ENCODE data around the gene UPF3A. TPM values are rescaled to one million over a fixed set of nuclear protein-coding genes. Genes with fewer than 3 reads are reported as not detected.

Gene UPF3A
- total and polyA plus RNA-seq, 10 of the 15 experiments (the other 5 are each of a cell fraction or from before 2014, with no cell fraction given) = 18.6 to 61.5 (median 43.3) TPM

DNA sequence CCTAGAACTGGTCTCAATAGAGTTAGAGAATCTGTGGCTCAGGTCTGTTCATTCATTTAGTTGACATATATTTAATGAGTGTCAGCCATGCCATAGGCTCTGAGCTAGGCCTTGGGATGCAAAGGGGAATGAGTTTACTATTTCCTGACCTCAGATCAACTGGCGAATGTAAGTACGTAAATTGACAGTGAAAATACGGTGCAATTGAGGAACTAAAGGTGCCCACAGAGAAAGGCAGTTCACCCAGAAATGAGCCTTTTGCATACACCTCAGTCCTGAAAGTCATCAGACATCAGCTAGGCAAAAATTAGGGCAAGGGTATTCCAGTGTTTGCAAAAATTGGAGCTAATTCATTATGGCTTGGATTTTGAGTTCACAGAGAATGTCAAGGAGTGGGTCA, 20.6 kb upstream of the UPF3A start:
- in situ Hi-C loops (cut with MboI) (no loop called here), intact Hi-C loops (cut with micrococcal nuclease; ENCODE audit: unreplicated experiment) (no loop called here)
- ChIA-PET SMC1A (ENCODE audit: uncharacterized antibody, unreplicated experiment) (no interaction called here), POLR2A (no interaction called here), CTCF (interaction anchor here (1.0 kb wide), 1 partner anchor 13 kb away, joined by 3 read pairs; no protein-coding TSS in a partner anchor), RAD21 (ENCODE audit: unreplicated experiment) (no interaction called here)
- ATAC-seq = peak; percentile 47
- no peaks in the 10 kb centered on the region for H3K27me3 ChIP-seq (replicated peaks in 1 of 2; ENCODE audit: control insufficient read depth in 2 of 2, insufficient read depth in 2 of 2, low read length in 1 of 2)
- no peak overlapping the region for H3K4me3 ChIP-seq
- H3K36me3 ChIP-seq (ENCODE audit: control insufficient read depth in 2 of 2, insufficient read depth in 2 of 2, low read length in 1 of 2) = peaks cover 5 to 45% of the 10 kb centered on the region in 2 experiments
- H3K9ac ChIP-seq (ENCODE audit: control insufficient read depth, insufficient read depth, low read length) = no peak overlapping the region
- no TSS peak for BruUV-seq (replicated peaks)
- no peaks in the 10 kb centered on the region for H4K20me1 ChIP-seq (ENCODE audit: control insufficient read depth, insufficient read depth)
- DNase-seq (ENCODE audit: low read depth, low spot score) = peak; percentile 16
- no peaks in the 10 kb centered on the region for H3K9me3 ChIP-seq (replicated peaks; ENCODE audit: control insufficient read depth, insufficient read depth, low read length)
- H3K4me2 ChIP-seq (ENCODE audit: control insufficient read depth, insufficient read depth) = peak overlapping the region; percentile 44
- H3K4me1 ChIP-seq (ENCODE audit: control insufficient read depth, insufficient read depth, low read length) = peaks cover 42% of the 10 kb centered on the region
- H3K27ac ChIP-seq (ENCODE audit: control insufficient read depth, insufficient read depth) = peak overlapping the region; percentile 54
- 5% methylated on average over 3 of the region's 3 CpGs for WGBS (ENCODE audit: insufficient coverage, insufficient replicate concordance, low lambda C conversion rate, missing lambda C conversion rate)
- H2AFZ ChIP-seq (ENCODE audit: control insufficient read depth, low read depth, low read length) = no peak overlapping the region
- no peak for TF ChIP-seq MYB (IDR thresholded peaks at IDR 0.05; ENCODE audit: borderline replicate concordance, low read depth, low read length)
- no peak for TF ChIP-seq PML (IDR thresholded peaks at IDR 0.05; ENCODE audit: low read length)
- TF ChIP-seq KAT2A (conservative IDR thresholded peaks at IDR 0.05; ENCODE audit: control insufficient read depth, low read depth, low read length) = no peak
- no peak for TF ChIP-seq CBFB (IDR thresholded peaks at IDR 0.05; ENCODE audit: low read depth)
- TF ChIP-seq IKZF2 (IDR thresholded peaks at IDR 0.05) = no peak
- no peak for TF ChIP-seq ZNF207 (IDR thresholded peaks at IDR 0.05; ENCODE audit: borderline replicate concordance)
- TF ChIP-seq, protein P1, sequence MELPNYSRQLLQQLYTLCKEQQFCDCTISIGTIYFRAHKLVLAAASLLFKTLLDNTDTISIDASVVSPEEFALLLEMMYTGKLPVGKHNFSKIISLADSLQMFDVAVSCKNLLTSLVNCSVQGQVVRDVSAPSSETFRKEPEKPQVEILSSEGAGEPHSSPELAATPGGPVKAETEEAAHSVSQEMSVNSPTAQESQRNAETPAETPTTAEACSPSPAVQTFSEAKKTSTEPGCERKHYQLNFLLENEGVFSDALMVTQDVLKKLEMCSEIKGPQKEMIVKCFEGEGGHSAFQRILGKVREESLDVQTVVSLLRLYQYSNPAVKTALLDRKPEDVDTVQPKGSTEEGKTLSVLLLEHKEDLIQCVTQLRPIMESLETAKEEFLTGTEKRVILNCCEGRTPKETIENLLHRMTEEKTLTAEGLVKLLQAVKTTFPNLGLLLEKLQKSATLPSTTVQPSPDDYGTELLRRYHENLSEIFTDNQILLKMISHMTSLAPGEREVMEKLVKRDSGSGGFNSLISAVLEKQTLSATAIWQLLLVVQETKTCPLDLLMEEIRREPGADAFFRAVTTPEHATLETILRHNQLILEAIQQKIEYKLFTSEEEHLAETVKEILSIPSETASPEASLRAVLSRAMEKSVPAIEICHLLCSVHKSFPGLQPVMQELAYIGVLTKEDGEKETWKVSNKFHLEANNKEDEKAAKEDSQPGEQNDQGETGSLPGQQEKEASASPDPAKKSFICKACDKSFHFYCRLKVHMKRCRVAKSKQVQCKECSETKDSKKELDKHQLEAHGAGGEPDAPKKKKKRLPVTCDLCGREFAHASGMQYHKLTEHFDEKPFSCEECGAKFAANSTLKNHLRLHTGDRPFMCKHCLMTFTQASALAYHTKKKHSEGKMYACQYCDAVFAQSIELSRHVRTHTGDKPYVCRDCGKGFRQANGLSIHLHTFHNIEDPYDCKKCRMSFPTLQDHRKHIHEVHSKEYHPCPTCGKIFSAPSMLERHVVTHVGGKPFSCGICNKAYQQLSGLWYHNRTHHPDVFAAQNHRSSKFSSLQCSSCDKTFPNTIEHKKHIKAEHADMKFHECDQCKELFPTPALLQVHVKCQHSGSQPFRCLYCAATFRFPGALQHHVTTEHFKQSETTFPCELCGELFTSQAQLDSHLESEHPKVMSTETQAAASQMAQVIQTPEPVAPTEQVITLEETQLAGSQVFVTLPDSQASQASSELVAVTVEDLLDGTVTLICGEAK (IDR thresholded peaks at IDR 0.05; ENCODE audit: borderline replicate concordance) = no peak
- no peak for TF ChIP-seq EED (IDR thresholded peaks at IDR 0.05; ENCODE audit: low read depth)
- TF ChIP-seq, protein P2, sequence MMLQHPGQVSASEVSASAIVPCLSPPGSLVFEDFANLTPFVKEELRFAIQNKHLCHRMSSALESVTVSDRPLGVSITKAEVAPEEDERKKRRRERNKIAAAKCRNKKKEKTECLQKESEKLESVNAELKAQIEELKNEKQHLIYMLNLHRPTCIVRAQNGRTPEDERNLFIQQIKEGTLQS (IDR thresholded peaks at IDR 0.05; ENCODE audit: borderline replicate concordance, extremely low read depth, low read depth, low read length) = no peak
- TF ChIP-seq ESRRA (IDR thresholded peaks at IDR 0.05; ENCODE audit: low read length) = no peak
- no peak for TF ChIP-seq ZNF622 (IDR thresholded peaks at IDR 0.05)
- no peak for TF ChIP-seq NR2C1 (IDR thresholded peaks at IDR 0.05)
- no peak; a peak in 1 of 4 replicates for TF ChIP-seq EP300 (IDR thresholded peaks at IDR 0.05; ENCODE audit: borderline replicate concordance in 1 of 2, control insufficient read depth in 1 of 2, low read depth in 2 of 2, low read length in 2 of 2)
- no peak for TF ChIP-seq TAF1 (IDR thresholded peaks at IDR 0.05; ENCODE audit: borderline replicate concordance, low read depth, low read length)
- no peak for TF ChIP-seq SMAD5 (IDR thresholded peaks at IDR 0.05; ENCODE audit: low read depth)
- TF ChIP-seq, protein P3, sequence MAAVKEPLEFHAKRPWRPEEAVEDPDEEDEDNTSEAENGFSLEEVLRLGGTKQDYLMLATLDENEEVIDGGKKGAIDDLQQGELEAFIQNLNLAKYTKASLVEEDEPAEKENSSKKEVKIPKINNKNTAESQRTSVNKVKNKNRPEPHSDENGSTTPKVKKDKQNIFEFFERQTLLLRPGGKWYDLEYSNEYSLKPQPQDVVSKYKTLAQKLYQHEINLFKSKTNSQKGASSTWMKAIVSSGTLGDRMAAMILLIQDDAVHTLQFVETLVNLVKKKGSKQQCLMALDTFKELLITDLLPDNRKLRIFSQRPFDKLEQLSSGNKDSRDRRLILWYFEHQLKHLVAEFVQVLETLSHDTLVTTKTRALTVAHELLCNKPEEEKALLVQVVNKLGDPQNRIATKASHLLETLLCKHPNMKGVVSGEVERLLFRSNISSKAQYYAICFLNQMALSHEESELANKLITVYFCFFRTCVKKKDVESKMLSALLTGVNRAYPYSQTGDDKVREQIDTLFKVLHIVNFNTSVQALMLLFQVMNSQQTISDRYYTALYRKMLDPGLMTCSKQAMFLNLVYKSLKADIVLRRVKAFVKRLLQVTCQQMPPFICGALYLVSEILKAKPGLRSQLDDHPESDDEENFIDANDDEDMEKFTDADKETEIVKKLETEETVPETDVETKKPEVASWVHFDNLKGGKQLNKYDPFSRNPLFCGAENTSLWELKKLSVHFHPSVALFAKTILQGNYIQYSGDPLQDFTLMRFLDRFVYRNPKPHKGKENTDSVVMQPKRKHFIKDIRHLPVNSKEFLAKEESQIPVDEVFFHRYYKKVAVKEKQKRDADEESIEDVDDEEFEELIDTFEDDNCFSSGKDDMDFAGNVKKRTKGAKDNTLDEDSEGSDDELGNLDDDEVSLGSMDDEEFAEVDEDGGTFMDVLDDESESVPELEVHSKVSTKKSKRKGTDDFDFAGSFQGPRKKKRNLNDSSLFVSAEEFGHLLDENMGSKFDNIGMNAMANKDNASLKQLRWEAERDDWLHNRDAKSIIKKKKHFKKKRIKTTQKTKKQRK (IDR thresholded peaks at IDR 0.05; ENCODE audit: low read depth, low read length) = no peak
- peaks cover 2% of the 10 kb centered on the region; the same call in 1 of the 2 replicates for H3K79me2 ChIP-seq (ENCODE audit: control insufficient read depth, insufficient read depth, low read length)
- no peak for FAIRE-seq

Measured in GM12878 (cell line).